Measurements from ENCODE around the gene CIRBP.
A peak's percentile ranks its signal among the peaks of the same experiment; 100 is the strongest.
"Not testable (repeated sequence)": the region's sequence is repeated elsewhere in the genome, so short reads cannot be mapped to it uniquely, and the experiment has no call there.

Gene CIRBP

DNA sequence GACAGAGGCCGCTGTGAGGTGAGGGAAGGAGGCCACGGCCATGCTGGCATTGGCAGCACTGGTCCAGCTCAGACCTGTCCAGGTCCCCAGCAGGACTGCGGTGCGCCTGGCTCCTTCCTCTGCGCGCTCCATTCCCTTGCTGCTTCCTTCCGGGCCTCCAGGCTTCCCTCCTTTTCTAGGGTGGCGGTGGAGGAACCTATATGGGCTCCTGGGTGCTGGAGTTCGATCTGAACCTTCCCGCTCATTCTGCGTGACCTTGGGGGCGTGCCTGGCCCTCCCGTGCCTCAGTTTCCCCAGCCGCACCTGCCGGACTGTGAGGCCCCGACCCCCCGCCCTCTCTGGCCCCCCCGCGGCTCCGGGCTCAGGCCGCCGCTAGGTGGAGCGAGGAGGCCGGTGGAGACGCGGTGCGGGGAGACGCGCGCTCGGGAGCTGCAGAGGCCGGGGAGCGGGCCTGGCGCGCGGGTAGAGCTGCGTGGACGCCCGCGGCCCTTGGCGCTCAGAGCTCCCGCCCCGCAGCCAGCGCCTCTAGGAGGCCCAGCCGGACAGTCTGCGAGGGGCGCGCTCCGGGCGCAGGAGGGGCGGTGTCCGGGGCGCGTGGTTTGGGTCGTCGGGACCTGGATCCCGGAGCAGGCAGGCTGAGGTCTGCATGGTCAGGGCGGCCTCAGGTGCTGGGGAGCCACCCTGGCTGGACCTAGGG, 46.5 kb downstream of the CIRBP start:
- DNase-seq: peak; percentile 10 to 43

DNA sequence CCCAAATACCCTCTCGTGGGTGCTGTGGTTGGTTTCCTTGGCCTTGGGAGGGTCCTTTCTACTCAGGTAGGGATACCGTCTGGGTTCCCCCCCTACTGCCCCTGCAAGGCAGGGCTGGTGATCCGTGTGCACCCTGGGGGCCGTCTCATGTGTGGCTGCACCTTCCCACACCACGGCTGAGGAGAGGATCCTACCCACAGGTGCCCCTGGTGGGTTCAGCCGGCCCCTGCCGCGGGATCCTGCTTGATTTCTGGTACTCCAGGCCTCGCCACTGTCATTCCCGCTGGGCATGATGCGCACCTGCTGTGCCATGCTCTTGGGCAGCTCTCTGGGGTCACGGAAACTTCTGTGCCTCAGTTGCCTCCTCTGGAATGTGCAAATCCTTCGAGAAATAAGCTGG, 47.3 kb downstream of the CIRBP start:
- no peak for DNase-seq

DNA sequence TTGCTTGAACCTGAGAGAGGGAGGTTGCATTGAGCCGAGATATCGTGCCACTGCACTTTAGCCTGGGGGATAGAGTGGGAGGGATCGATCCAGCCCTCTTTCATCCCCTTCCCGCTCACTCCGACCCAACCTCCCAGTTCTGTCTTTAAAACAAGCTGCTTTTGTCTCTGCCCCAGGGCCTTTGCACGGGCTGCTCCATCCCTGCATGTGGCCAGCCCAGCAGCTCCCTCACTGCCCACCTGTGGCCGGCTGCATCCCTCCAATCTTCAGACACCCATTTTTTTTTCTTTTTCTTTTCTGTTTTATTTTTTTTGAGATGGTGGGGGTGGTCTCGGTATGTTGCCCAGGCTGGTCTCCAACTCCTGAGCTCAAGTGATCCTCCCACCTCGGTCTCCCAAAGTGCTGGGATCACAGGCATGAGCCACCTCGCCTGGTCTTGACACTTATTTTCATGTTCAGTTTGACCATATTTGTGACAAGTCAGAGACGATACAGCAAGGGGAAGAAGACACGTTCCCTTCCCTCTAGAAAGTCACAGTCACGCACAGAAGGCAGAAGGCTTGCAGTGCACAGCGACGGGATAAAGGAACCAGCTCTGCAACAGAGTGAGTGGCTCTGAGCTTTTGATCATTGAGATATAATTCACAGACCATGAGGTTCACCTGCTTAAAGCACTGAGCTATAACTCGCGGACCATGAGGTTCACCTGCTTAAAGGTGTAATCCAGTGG, 48.3 kb downstream of the CIRBP start:
- DNase-seq: no peak

DNA sequence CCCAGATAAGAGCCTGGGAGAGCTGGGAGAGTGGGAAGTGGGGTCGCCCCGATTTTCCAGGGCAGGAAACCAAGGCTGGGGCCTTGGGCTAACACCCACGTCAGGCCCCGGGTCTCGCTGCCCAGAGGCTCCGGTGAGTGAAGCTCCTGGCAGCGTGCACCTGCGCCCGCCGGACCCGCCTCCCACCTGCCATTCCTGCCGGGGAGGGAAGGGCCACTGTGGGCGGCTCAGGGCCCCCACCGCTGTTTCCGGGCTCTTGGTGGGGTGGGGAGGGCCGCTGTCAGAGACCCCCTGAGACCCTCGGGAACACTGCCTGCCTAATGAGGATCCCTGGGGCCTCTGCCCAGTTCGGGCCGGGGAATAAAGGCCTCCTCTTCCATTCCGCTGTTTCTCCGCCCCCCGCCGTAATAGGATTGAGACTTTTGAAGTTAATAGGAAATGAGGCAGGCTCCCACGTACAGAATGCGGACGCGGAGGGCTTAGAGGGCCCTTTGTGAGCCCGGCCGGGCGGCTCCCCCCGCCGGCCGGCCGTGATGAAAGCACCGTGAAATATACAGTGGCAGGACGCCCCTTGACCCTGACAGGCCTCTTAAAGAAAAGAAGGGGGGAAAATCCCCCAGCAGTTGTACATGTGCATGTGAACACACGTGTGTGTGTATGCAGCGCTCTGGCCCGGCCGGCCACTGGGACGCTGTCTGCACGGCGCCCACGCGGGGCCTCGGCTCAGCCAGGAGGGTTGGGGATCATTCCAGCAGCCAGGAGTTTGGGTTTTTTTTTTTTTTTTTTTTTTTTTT, 49.7 kb downstream of the CIRBP start:
- DNase-seq: no peak

DNA sequence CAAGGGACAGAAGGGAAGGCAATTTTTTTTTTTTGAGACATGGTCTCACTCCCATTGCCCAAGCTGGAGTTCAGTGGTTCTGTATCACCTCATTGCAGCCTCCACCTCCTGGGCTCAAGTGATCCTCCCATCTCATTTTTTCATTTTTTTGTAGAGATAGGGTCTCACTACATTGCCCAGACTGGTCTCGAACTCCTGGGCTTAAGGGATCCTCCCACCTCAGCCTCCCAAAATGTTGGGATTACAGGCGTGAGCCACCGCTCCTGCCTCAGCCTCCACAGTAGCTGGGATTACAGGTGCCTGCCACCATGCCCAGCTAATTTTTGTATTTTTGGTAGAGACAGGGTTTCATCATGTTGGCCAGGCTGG, 51.1 kb downstream of the CIRBP start:
- not testable (repeated sequence) for DNase-seq

DNA sequence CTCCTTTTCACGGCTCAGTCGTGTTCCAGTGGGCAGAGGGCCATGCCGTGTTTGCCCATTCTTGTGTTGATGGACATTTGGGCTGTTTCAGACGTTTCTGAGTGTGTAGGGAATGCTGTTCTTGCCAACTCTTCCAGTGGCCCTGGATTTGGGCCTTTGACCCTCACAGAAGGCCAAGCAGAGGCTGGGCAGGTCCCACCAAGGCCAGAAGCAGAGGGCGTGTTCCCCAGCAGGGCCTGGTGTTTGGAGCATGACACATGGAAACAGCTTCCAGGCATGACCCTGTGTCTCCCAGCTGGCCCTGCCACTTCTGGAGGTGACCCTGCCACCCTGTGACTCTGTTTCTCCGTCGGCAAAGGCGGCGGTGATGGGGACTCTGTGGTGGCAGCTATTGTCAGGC, 52.4 kb downstream of the CIRBP start:
- DNase-seq: no peak

DNA sequence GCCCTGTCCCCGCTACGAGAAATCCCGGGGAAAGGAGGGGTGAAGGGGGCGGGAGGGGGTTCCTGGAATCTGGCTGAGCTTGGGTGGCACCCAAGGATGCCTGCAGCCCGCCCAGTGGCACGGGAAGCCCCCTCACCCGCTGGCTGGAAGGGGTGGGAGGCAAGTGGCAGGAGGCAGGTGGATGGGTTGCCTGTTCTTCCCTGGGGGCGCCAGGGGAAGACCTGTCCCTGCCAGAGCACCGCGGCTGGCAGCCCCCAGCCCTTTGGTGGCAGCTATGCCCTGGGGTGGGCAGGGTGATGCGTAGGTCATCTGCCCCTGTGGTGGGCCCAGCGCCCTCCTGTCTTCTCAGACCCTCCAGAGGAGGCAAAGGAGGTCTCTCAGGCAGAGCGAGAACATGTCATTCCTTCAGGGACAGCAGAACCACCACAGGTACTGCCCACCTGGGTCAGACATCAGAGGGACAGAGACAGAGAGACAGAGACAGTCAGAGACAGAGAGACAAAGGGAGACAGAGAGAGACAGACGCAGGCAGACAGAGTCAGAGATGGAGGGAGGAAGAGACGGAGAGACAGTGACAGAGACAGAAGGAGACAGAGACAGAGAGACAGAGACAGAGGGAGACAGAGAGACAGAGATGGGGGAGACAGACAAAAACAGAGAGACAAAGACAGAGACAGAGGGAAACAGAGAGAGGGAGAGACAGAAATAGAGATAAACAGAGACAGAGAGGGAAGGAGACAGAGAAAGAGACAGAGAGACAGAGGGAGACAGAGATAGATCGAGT, 53.3 kb downstream of the CIRBP start:
- DNase-seq: no peak

DNA sequence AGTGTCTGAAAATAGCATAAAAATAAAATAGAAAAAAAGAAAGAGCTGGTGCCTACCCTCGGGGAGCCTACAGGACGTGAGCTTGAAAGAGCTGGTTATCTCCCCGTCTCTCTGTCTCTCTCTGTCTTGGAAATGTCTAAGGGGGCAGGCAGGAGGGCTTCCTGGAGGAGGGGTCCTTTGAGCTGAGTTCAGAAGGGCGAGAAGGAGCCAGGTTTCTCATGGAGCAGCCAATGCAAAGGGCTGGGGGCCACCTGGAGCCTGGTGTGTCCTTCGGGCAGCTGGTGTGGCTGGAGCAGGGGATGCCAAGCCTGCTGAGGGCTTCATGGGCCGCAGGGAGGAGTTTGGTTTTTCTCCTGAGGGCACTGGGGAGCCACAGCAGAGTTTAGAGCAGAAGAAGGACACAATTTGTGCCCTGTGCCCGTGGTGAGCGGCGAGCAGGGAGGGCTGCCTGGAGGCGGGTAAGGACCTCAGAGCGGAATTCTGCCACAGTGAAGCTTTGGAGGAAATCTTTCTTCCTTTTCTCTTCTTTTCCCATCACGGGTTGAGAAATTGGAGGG, 55.2 kb downstream of the CIRBP start:
- DNase-seq: no peak
